HEK293 (cell line): ENCODE data around the gene NPTXR.

ENCODE experiments used
- CTCF ChIA-PET: fragments of 350-600 bp; formaldehyde crosslinking; extraction: SDS; loops from one replicate; lab custom pipeline; 2021; ENCODE audit warnings: antibody characterized with exemption; lab: Yijun Ruan, JAX
- POLR2A ChIA-PET: fragments of 300-600 bp; formaldehyde crosslinking; extraction: SDS; loops from one replicate; lab custom pipeline; 2020; ENCODE audit warnings: antibody characterized with exemption, inconsistent platforms; lab: Yijun Ruan, JAX
- H3K27ac ChIP-seq: fragments of 200-500 bp; sonication (Bioruptor generic); 2 replicates; pipeline ENCODE4 v1.5.1; 2014; ENCODE audit warnings: low read depth, low read length, control low read depth, inconsistent platforms; ENCODE audit errors: extremely low read depth
- H3K36me3 ChIP-seq, 2 experiments: fragments of 200-500 bp in 1 of 2; sonication (Bioruptor generic) in 1 of 2; 1 replicate in 1 of 2; 2 replicates in 1 of 2; pipeline ENCODE4 v1.5.1; 2014 to 2017; ENCODE audit warnings: inconsistent platforms in 2 of 2, low read length in 2 of 2; ENCODE audit not compliant: control insufficient read depth in 2 of 2, insufficient read depth in 1 of 2
- H3K4me1 ChIP-seq: fragments of 200-500 bp; sonication (Bioruptor generic); 2 replicates; pipeline ENCODE4 v1.5.1; 2014; ENCODE audit warnings: mild to moderate bottlenecking, low read length, inconsistent platforms; ENCODE audit not compliant: control insufficient read depth, insufficient read depth
- H3K4me3 ChIP-seq: 2 replicates; pipeline ENCODE4 v1.5.1; 2011; ENCODE audit warnings: low read depth, mild to moderate bottlenecking, control low read depth, low read length, moderate library complexity
- H3K9me3 ChIP-seq: fragments of 200-500 bp; sonication (Bioruptor generic); 2 replicates; pipeline ENCODE4 v1.5.1; 2014; ENCODE audit warnings: low read depth, low read length, inconsistent platforms; ENCODE audit not compliant: control insufficient read depth, insufficient read depth
- BCL6B ChIP-seq: fragments of 450-650 bp; formaldehyde crosslinking; IDR thresholded peaks from 2 replicates; pipeline ENCODE4 v1.5.1; 2017; ENCODE audit warnings: missing biosample characterization, missing genetic modification characterization
- CTCF ChIP-seq: fragments of 450-650 bp; formaldehyde crosslinking; IDR thresholded peaks from 2 replicates; pipeline ENCODE4 v1.5.1; 2016; ENCODE audit warnings: missing biosample characterization, missing genetic modification characterization
- EGR2 ChIP-seq: fragments of 450-650 bp; formaldehyde crosslinking; IDR thresholded peaks from 2 replicates; pipeline ENCODE4 v1.5.1; 2016; ENCODE audit warnings: low read depth, missing biosample characterization, missing genetic modification characterization
- GFI1B ChIP-seq: fragments of 450-650 bp; formaldehyde crosslinking; IDR thresholded peaks from 2 replicates; pipeline ENCODE4 v1.5.1; 2016; ENCODE audit warnings: missing biosample characterization, missing genetic modification characterization
- GLIS2 ChIP-seq: fragments of 450-650 bp; formaldehyde crosslinking; IDR thresholded peaks from 2 replicates; pipeline ENCODE4 v1.5.1; 2016; ENCODE audit warnings: missing biosample characterization, missing genetic modification characterization
- IKZF3 ChIP-seq: fragments of 450-650 bp; IDR thresholded peaks from 2 replicates; pipeline ENCODE4 v1.5.0; 2018; ENCODE audit warnings: missing biosample characterization, mild to moderate bottlenecking, missing genetic modification characterization, moderate library complexity
- KLF16 ChIP-seq: fragments of 450-650 bp; formaldehyde crosslinking; IDR thresholded peaks from 2 replicates; pipeline ENCODE4 v1.5.1; 2017; ENCODE audit warnings: missing biosample characterization, missing genetic modification characterization
- SP3 ChIP-seq: fragments of 450-650 bp; formaldehyde crosslinking; IDR thresholded peaks from 2 replicates; pipeline ENCODE4 v1.5.1; 2016; ENCODE audit warnings: missing biosample characterization, missing genetic modification characterization
- SP7 ChIP-seq: fragments of 450-650 bp; formaldehyde crosslinking; IDR thresholded peaks from 2 replicates; pipeline ENCODE4 v1.5.1; 2016; ENCODE audit warnings: missing biosample characterization, missing genetic modification characterization
- ZBTB10 ChIP-seq: fragments of 450-650 bp; formaldehyde crosslinking; IDR thresholded peaks from 2 replicates; pipeline ENCODE4 v1.5.1; 2016; ENCODE audit warnings: missing biosample characterization, missing genetic modification characterization
- ZBTB48 ChIP-seq: fragments of 450-650 bp; formaldehyde crosslinking; IDR thresholded peaks from 2 replicates; pipeline ENCODE4 v1.5.1; 2016; ENCODE audit warnings: missing biosample characterization, missing genetic modification characterization
- ZNF138 ChIP-seq: fragments of 450-650 bp; formaldehyde crosslinking; IDR thresholded peaks from 2 replicates; pipeline ENCODE4 v1.5.1; 2016; ENCODE audit warnings: missing biosample characterization, missing genetic modification characterization, borderline replicate concordance
- ZNF155 ChIP-seq: fragments of 450-650 bp; formaldehyde crosslinking; IDR thresholded peaks from 2 replicates; pipeline ENCODE4 v1.5.1; 2016; ENCODE audit warnings: missing biosample characterization, missing genetic modification characterization
- ZNF211 ChIP-seq: fragments of 450-650 bp; formaldehyde crosslinking; IDR thresholded peaks from 2 replicates; pipeline ENCODE4 v1.5.1; 2016; ENCODE audit warnings: low read depth, missing biosample characterization, missing genetic modification characterization
- ZNF302 ChIP-seq: fragments of 450-650 bp; formaldehyde crosslinking; IDR thresholded peaks from 2 replicates; pipeline ENCODE4 v1.5.1; 2016; ENCODE audit warnings: missing biosample characterization, missing genetic modification characterization, low read depth
- ZNF398 ChIP-seq: fragments of 450-650 bp; formaldehyde crosslinking; IDR thresholded peaks from 2 replicates; pipeline ENCODE4 v1.5.1; 2017; ENCODE audit warnings: missing biosample characterization, missing genetic modification characterization
- ZNF416 ChIP-seq: fragments of 450-650 bp; formaldehyde crosslinking; IDR thresholded peaks from 2 replicates; pipeline ENCODE4 v1.5.1; 2016; ENCODE audit warnings: missing biosample characterization, missing genetic modification characterization
- ZNF548 ChIP-seq: fragments of 450-650 bp; formaldehyde crosslinking; IDR thresholded peaks from 2 replicates; pipeline ENCODE4 v1.5.1; 2016; ENCODE audit warnings: missing biosample characterization, missing genetic modification characterization
- ZNF596 ChIP-seq: fragments of 450-650 bp; IDR thresholded peaks from 2 replicates; pipeline ENCODE4 v1.5.0; 2018; ENCODE audit warnings: missing biosample characterization, mild to moderate bottlenecking, missing genetic modification characterization, moderate library complexity
- ZNF600 ChIP-seq: fragments of 450-650 bp; formaldehyde crosslinking; IDR thresholded peaks from 2 replicates; pipeline ENCODE4 v1.5.1; 2016; ENCODE audit warnings: missing biosample characterization, missing genetic modification characterization
- ZNF654 ChIP-seq: fragments of 450-650 bp; formaldehyde crosslinking; IDR thresholded peaks from 2 replicates; pipeline ENCODE4 v1.5.1; 2016; ENCODE audit warnings: low read depth, missing biosample characterization, missing genetic modification characterization

The NPTXR gene

GRCh38 chr22:38871360-38872171 is 27.7 kb upstream of the NPTXR start (continued):
- TF ChIP-seq ZNF596 (tag by site-specific recombination) = no peak
- no peak for TF ChIP-seq ZNF138 (tag by site-specific recombination)
- 0 out of 2 replicates have a peak, but pooled peaks have one; percentile 10 for TF ChIP-seq ZBTB48 (tag by site-specific recombination)

- Histone ChIP-seq H3K9me3 (no peaks in the 10 kb centered on the region), H3K4me1 (peaks cover 15% of the 10 kb centered on the region), H3K27ac (peak overlapping the region; percentile 84), H3K36me3 (peaks cover 13 to 42% of the 10 kb centered on the region in 2 experiments), H3K4me3 (peak overlapping the region; percentile 75)
- ChIA-PET CTCF (interaction anchor here (0.5 to 5.1 kb wide), 52 partner anchors 8 to 582 kb away, joined by 3 to 128 read pairs (median 5); no protein-coding TSS in a partner anchor), POLR2A (interaction anchor here (0.5 to 2.2 kb wide), 9 partner anchors 17 to 649 kb away, joined by 3 to 8 read pairs (median 4); partner anchors contain the start of genes ATF4 and NPTXR)
- TF ChIP-seq ZNF548 (tag by site-specific recombination) = no peak
- peak; percentile 70 for TF ChIP-seq ZBTB10 (tag by site-specific recombination)
- TF ChIP-seq ZBTB48 (tag by site-specific recombination) = peak; percentile 34; the same call in 1 of the 2 replicates
These were observed 27.0 kb upstream of the NPTXR start for GRCh38 chr22:38870791-38871359.

GRCh38 chr22:38870312-38870741 is 26.5 kb upstream of the NPTXR start:
- POLR2A ChIA-PET = interaction anchor here (0.5 to 2.2 kb wide), 10 partner anchors 16 to 650 kb away, joined by 3 to 8 read pairs (median 4); partner anchors contain the start of genes ATF4 and NPTXR
- CTCF ChIA-PET = interaction anchor here (0.5 to 5.1 kb wide), 73 partner anchors 9 to 658 kb away, joined by 3 to 128 read pairs (median 5); partner anchors contain the start of genes APOBEC3B and NPTXR
- H3K9me3 ChIP-seq = no peaks in the 10 kb centered on the region
- peaks cover 15% of the 10 kb centered on the region for H3K4me1 ChIP-seq
- H3K27ac ChIP-seq = no peak overlapping the region
- peaks cover 13 to 48% of the 10 kb centered on the region in 2 experiments for H3K36me3 ChIP-seq
- peak overlapping the region; percentile 75 for H3K4me3 ChIP-seq
- 0 out of 2 replicates have a peak, but pooled peaks have one; percentile 40 for TF ChIP-seq KLF16 (tag by site-specific recombination)
- TF ChIP-seq CTCF (tag by site-specific recombination) = peak; percentile 83
- no peak for TF ChIP-seq ZNF302 (tag by site-specific recombination)
- peak; percentile 83 for TF ChIP-seq GLIS2 (tag by site-specific recombination)
- TF ChIP-seq ZNF416 (tag by site-specific recombination) = no peak
- TF ChIP-seq ZNF155 = no peak
- TF ChIP-seq ZNF600 (tag by site-specific recombination) = no peak
- TF ChIP-seq SP3 = peak; percentile 41; the same call in 1 of the 2 replicates
- TF ChIP-seq ZNF211 (tag by site-specific recombination) = no peak
- TF ChIP-seq ZNF398 (tag by site-specific recombination) = no peak
- TF ChIP-seq ZNF654 = peak; percentile 84
- TF ChIP-seq IKZF3 (tag by site-specific recombination) = peak; percentile 94
- TF ChIP-seq SP7 = peak; percentile 28
- no peak for TF ChIP-seq EGR2 (tag by site-specific recombination)
- no peak for TF ChIP-seq BCL6B (tag by site-specific recombination)
- TF ChIP-seq GFI1B (tag by site-specific recombination) = no peak
